ELR (cell line): Measurements from ENCODE around the gene F2R.
A peak's percentile ranks its signal among the peaks of the same experiment; 100 is the strongest.
"Not testable (repeated sequence)": the region's sequence is repeated elsewhere in the genome, so short reads cannot be mapped to it uniquely, and the experiment has no call there.

Experiments
- DNase-seq: peaks from one replicate; pipeline ENCODE4 v3.0.0-alpha.2; 2015; ENCODE audit warnings: low read depth

Gene F2R

DNA sequence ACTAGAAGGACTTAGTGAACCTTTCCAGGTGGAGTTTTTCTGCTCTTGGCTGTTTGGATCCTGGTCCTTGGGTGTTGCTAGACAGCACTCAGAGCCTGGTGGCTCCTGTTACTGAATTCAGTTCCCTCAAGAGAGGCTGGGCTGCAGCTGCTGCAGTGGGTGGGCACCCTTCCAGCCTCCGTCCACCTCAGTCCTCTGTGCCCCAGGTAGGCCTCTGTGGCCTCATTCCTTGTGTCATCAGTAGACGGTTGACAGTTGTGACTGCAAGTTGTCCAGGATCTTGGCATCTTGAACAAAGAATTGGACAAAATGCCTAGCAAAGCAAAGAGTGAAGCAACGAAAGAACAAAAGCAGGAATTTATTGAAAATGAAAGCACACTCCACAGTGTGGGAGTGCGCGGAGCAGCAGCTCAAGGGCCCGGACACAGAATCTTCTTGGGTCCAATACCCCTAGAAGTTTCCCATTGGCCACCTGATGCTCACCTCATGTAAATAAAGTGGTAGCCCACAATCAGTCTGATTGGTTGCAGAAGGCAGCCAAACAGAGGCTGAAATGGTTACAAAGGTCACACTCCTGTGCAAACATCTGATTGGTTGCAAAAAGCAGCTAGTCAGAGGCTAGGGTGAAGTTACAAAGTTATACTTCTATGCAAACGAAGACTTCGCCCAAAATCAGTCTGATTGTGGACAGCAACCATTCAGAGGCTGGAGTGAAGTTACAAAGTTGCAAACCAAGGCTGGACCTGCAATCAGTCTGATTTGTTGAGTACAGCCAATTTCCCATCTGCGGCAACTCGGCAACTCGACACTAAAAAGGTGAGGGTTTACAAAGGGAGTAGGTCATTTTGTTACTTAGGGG, 40.1 kb downstream of the F2R start:
- no peak for DNase-seq

DNA sequence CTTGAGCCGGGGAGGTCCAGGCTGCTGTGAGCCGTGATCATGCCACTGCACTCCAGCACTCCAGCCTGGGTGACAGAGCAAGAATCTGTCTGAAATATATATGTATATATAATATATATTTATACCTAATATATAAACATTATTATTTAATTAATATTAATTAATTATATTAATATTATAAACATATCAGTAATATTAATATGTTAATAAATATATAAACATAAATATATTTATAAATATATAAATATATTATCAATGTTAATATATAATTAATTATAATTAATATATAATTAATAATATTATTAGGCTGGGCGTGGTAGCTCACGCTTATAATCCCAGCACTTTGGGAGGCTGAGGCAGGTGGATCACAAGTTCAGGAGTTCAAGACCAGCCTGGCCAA, 41.1 kb downstream of the F2R start:
- no peak for DNase-seq

DNA sequence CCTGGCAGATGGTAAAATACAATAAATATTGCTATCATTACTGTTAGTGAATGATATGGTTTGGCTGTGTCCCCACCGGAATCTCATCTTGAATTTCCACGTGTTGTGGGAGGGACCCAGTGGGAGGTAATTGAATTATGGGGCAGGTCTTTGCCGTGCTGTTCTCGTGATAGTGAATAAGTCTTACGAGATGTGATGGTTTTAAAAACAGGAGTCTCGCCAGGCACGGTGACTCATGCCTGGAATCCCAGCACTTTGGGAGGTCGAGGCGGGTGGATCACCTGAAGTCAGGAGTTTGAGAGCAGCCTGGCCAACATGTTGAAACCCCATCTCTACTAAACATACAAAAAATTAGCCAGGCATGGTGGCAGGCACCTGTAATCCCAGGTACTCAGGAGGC, 45.2 kb downstream of the F2R start:
- not testable (repeated sequence) for DNase-seq

GRCh38 chr5:76762484-76762883, 46.6 kb downstream of the F2R start:
- no peak for DNase-seq

- DNase-seq = no peak
These were observed 47.2 kb downstream of the F2R start for GRCh38 chr5:76763136-76763535.

- DNase-seq = no peak
These were observed 48.4 kb downstream of the F2R start for GRCh38 chr5:76764374-76764773.

DNA sequence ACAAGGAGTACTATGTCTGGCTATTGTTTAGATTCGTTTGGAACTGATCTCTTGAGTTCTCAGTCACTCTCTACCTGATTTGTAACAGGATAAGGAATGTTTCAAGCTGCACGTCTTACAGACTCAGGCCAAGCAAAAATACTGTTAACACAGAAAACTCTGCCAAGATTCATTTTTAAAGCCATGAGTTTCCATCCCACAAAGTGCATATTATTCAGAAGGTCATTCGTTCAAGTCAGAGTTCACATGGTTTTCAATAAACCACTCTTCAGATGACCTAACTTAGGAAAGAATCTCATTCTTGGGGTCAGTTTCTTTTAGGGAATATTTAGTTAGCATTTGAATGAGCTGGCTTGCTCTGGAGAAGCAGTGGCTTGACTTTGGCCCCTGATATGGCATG, 49.3 kb downstream of the F2R start:
- DNase-seq = peak; percentile 74

DNA sequence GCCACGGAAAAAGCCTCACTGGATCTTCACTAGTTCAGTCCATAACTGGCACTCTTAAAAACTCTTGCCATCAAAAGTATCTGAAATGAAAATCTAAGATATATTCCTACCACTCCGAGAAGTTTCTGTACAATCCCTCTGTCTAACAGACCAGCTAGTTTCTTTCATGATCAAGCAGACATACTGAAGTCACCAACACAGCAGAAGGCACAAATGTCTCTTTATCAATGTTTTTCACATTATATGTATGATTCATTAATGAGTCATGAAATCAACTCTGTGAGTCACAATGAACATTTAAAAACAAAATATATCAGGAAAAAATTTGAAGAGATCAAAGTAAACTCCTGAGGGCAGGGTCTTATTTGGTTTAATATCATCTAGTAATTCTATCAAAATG, 50.8 kb downstream of the F2R start:
- DNase-seq = peak; percentile 85

GRCh38 chr5:76771041-76771440, 55.1 kb downstream of the F2R start:
- DNase-seq = not testable (repeated sequence)

DNA sequence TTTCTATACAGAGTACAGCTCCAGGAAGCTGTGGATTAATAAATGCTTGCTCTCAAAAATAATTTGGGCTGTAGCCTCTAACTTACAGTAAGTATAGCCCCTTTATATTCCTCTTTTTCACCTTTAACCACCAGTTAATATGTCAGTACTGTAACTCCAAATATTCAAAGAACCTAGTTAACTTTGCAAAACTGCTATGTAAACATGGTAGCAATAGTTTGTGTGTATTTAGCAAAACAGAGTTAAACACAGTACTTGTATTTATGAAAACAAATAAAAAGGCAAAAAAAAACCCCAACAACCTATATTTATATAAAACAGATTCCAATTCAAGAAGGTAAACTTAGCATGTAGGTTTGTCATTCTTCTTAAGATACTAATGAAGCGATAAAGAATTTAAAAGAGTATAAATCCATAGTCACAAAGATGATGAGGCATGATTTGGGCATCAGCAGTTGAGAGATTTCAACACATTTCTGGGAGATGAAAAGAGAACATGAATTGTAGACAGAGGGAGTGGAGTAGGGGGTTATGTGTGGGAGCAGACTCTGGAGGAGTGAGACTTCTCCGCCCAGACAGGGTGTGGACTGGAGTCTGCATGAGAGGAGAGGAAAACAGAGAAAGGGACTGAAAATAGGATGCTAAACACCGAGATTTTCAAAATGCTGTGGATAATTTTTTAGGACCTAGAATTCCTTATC, 55.9 kb downstream of the F2R start:
- no peak for DNase-seq

DNA sequence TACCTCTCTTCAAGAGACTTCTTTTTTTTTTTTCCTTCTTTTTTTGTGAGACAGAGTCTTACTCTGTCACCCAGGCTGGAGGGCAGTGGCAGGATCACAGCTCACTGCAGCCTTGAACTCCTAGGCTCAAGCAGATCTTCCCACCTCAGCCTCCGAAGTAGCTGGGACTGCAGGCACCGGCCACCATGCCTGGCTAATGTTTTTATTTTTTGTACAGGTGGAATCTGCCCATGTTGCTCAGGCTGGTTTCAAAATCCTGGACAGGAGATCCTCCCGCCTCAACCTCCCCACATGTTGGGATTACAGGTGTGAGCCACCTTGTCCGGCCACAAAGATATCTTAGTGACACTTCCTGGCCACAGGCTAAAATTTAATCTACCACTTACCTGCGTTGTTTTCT, 60.0 kb downstream of the F2R start:
- no peak for DNase-seq

DNA sequence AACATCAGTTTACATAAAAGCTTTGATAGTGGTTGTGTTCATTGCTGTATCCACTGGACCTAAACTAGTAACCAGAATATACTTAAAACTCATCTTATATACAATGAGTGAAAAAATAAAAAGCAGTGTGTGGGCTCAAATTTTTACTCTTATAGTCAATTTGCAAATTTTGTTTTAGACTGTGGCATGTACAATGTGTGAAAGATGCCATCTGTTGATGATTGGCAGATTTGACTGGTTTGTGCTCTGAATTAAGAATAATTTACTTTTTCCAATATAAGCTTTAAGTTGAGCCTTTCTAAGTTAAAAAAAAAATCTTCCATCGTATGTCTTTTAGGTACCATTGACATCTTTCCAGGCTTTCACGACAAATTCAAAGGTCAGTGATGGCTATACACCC, 60.5 kb downstream of the F2R start:
- DNase-seq = no peak

- not testable (repeated sequence) for DNase-seq
These were observed 64.7 kb downstream of the F2R start for GRCh38 chr5:76780616-76781015.

DNA sequence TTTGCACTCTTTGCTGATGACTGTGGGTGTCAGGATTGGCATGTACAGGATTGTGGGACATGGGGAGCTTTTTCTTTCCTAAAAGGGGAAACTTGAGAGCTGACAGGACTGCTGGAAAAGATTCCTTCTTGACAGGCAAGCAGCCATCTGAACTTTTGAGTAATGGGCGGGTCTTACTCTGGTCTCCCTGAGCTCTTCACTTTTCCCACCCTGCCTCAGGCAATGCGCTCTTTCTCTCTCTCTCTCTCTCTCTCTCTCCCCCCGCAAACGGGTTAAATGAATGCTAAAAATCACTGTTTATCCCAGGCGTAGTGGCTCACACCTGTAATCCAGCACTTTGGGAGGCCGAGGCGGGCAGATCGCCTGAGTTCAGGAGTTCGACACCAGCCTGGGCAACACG, 65.8 kb downstream of the F2R start:
- DNase-seq = no peak

- peak; percentile 27 for DNase-seq
These were observed 66.5 kb downstream of the F2R start for GRCh38 chr5:76782444-76782843.
